B cell (primary cell): ENCODE measurements around the gene WRAP73. TPM values are rescaled to one million over a fixed set of nuclear protein-coding genes. Genes with fewer than 3 reads are reported as not detected.

ENCODE experiments used
- ATAC-seq: fragments of 200-7000 bp; cut with Tn5 transposase; one replicate; pipeline ENCODE4 v1.10.0; 2021; ENCODE audit warnings: low read depth, mild to moderate bottlenecking, moderate number of reproducible peaks, moderate library complexity
- CTCF ChIA-PET: fragments of 350-600 bp; sonication (Branson Sonifier 250); formaldehyde crosslinking; loops from one replicate; lab custom pipeline; 2021; ENCODE audit warnings: antibody characterized with exemption, inconsistent platforms; lab: Charles Lee
- POLR2A ChIA-PET: fragments of 350-600 bp; sonication (Branson Sonifier 250); formaldehyde crosslinking; loops from one replicate; lab custom pipeline; 2021; ENCODE audit warnings: antibody characterized with exemption; lab: Charles Lee
- DNase-seq: peaks from one replicate; pipeline ENCODE4 v3.0.0; 2013
- H2AFZ ChIP-seq: 2 replicates; pipeline ENCODE4 v1.6.1; 2012; ENCODE audit warnings: mild to moderate bottlenecking, low read depth, low read length; ENCODE audit not compliant: insufficient read depth, poor library complexity, severe bottlenecking
- H3K27ac ChIP-seq, 2 donors: 1 replicate in 1 of 2; 2 replicates in 1 of 2; pipeline ENCODE4 v1.5.1; 2012 to 2013; ENCODE audit warnings: low read length in 2 of 2, mild to moderate bottlenecking in 2 of 2, moderate library complexity in 1 of 2
- H3K27me3 ChIP-seq, 4 experiments: fragments of 200-600 bp in 1 of 4; sonication (generic) in 1 of 4; replicated peaks in 1 of 4; 1 replicate in 2 of 4; 2 replicates in 2 of 4; pipeline versions ENCODE4 v1.6.1 to v1.7.0; 2013 to 2016; ENCODE audit warnings: low read length in 3 of 4, mild to moderate bottlenecking in 2 of 4, mixed read lengths in 1 of 4, moderate library complexity in 1 of 4; ENCODE audit not compliant: insufficient read depth in 4 of 4, control insufficient read depth in 3 of 4; ENCODE audit errors: control extremely low read depth in 1 of 4
- H3K36me3 ChIP-seq, 2 experiments: replicated peaks in 1 of 2; 1 replicate in 1 of 2; 2 replicates in 1 of 2; pipeline versions ENCODE4 v1.6.1 to v1.7.1; 2013; ENCODE audit warnings: low read length in 1 of 2; ENCODE audit not compliant: insufficient read depth in 2 of 2, control insufficient read depth in 1 of 2; ENCODE audit errors: control extremely low read depth in 1 of 2, extremely low read depth in 1 of 2
- H3K4me1 ChIP-seq, 2 donors: fragments of 200-600 bp in 1 of 2; sonication (generic) in 1 of 2; 1 replicate in 1 of 2; 2 replicates in 1 of 2; pipeline versions ENCODE4 v1.5.1 to v1.6.1; 2013 to 2017; ENCODE audit warnings: low read length in 2 of 2; ENCODE audit not compliant: control insufficient read depth in 2 of 2, insufficient read depth in 2 of 2
- H3K4me2 ChIP-seq: replicated peaks from 2 replicates; pipeline ENCODE3; 2012; ENCODE audit warnings: mild to moderate bottlenecking, low read depth, low read length; ENCODE audit not compliant: poor library complexity, severe bottlenecking
- H3K4me3 ChIP-seq, 5 experiments: fragments of 200-600 bp in 1 of 5; sonication (generic) in 1 of 5; 1 replicate in 3 of 5; 2 replicates in 2 of 5; pipeline versions ENCODE4 v1.5.1 to v1.7.0; 2011 to 2016; ENCODE audit warnings: low read length in 4 of 5, mild to moderate bottlenecking in 4 of 5, low read depth in 2 of 5, control low read depth in 1 of 5, moderate library complexity in 1 of 5; ENCODE audit not compliant: insufficient read depth in 1 of 5; ENCODE audit errors: control extremely low read depth in 1 of 5, extremely low read depth in 1 of 5
- H3K79me2 ChIP-seq: fragments of 200-600 bp; sonication (generic); one replicate; pipeline ENCODE4 v1.6.0; 2016; ENCODE audit warnings: low read length; ENCODE audit not compliant: control insufficient read depth, insufficient read depth
- H3K9ac ChIP-seq: fragments of 200-600 bp; sonication (generic); 2 replicates; pipeline ENCODE4 v1.6.1; 2017; ENCODE audit warnings: mild to moderate bottlenecking, low read length, moderate library complexity
- H3K9me3 ChIP-seq, 3 donors: one replicate each; pipeline versions ENCODE4 v1.6.1 to v1.7.1; 2013; ENCODE audit warnings: low read length in 2 of 3; ENCODE audit not compliant: control insufficient read depth in 2 of 3, insufficient read depth in 1 of 3; ENCODE audit errors: control extremely low read depth in 1 of 3
- H4K20me1 ChIP-seq: 2 replicates; pipeline ENCODE4 v1.6.0; 2012; ENCODE audit warnings: mild to moderate bottlenecking, low read length; ENCODE audit not compliant: insufficient read depth, control insufficient read depth, poor library complexity, severe bottlenecking
- H3K27ac Mint-ChIP-seq: one replicate; pipeline ENCODE4 v1.8.0; 2021; ENCODE audit warnings: mixed read lengths
- H3K27me3 Mint-ChIP-seq: one replicate; pipeline ENCODE4 v1.8.0; 2021; ENCODE audit warnings: mixed read lengths
- H3K4me1 Mint-ChIP-seq: one replicate; pipeline ENCODE4 v1.8.0; 2021; ENCODE audit warnings: mixed read lengths
- H3K4me3 Mint-ChIP-seq: one replicate; pipeline ENCODE4 v1.8.0; 2021; ENCODE audit warnings: mixed read lengths
- H3K9me3 Mint-ChIP-seq: one replicate; pipeline ENCODE4 v1.8.0; 2022; ENCODE audit warnings: mixed read lengths; ENCODE audit not compliant: insufficient read depth
- EZH2 ChIP-seq: IDR thresholded peaks from 2 replicates; pipeline ENCODE4 v1.6.1; 2012; ENCODE audit warnings: borderline replicate concordance, low read depth, mild to moderate bottlenecking, moderate library complexity, low read length; ENCODE audit not compliant: insufficient read depth, poor library complexity, severe bottlenecking
- WGBS: methylation state at CpG from one replicate; pipeline ENCODE4 v1.1.5; 2013; ENCODE audit warnings: missing lambda C conversion rate; ENCODE audit not compliant: insufficient coverage; 5-methylcytosine and 5-hydroxymethylcytosine counted together
- intact Hi-C: fragments of 100-400 bp; cut with micrococcal nuclease; formaldehyde crosslinking; loops from one replicate; pipeline ENCODE4 v1.10.0; 2022
- polyA plus RNA-seq: library from polyadenylated mRNA; depleted of rRNA; stranded (reverse); fragments of >200 nt; gene quantifications from 2 replicates; pipeline ENCODE4 v1.2.3, GENCODE V29; 2012
- total RNA-seq, 2 donors: library from RNA; stranded (reverse); fragments of 120-200 nt in 1 of 2; gene quantifications; 1 replicate in 1 of 2; 2 replicates in 1 of 2; pipeline versions ENCODE4 v1.2.3 to v1.2.4, GENCODE V29; 2013 to 2022
- TF ChIP-seq, protein P1 (sequence below): fragments of 200-600 bp; IDR thresholded peaks from one replicate; pipeline ENCODE4 v1.8.0; 2022; ENCODE audit warnings: antibody characterized with exemption, mild to moderate bottlenecking

Gene WRAP73
- total and polyA plus RNA-seq, 2 donors (not counting 1 experiment from before 2014, with no cell fraction given) = 37.1 to 68.5 TPM

DNA sequence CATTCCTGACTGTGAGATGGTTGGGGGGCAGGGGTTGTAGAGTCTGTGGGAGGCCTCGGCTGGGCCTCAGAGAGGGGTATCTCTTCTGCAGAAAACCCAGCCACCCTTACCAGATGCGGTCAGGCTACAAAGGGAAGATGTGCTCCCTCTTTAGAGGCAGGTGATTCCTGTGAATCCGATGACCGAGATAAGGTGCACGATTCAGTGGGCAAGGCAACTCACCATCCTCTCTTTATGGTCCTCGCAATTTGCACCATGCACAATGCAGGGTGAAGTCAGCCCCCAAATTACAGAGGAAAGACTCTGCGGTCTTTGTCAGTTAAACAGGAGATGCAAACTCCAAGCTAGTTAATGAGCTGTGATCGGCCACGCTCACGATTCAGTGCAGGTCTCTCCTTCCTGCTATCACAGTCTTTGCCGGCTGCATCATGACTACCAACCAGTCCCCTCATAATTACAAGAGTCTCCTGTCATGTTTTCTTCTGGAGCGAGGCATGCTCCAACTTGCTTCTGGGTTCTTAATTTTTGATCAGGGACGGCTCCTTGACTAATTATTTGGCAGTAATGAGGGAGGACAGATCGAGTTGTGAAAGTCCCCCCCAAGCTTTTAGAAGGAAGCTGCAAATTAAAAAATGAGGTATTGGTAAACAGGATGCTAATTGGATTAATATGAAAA, 14.9 kb upstream of the WRAP73 start:
- POLR2A ChIA-PET = interaction anchor here (0.6 to 1.1 kb wide), 2 partner anchors 9 to 29 kb away, joined by 3 read pairs; no protein-coding TSS in a partner anchor
- H3K9me3 ChIP-seq = peaks cover 0 to 8% (median 0%) of the 10 kb centered on the region in 3 donors
- Mint-ChIP-seq H3K27me3 (peaks cover 3% of the 10 kb centered on the region), H3K27ac (peak overlapping the region; percentile 88), H3K4me1 (peaks cover 45% of the 10 kb centered on the region), H3K9me3 (no peaks in the 10 kb centered on the region), H3K4me3 (peak overlapping the region; percentile 74)
- CTCF ChIA-PET = interaction anchor here (1.0 to 3.5 kb wide), 6 partner anchors 9 to 60 kb away, joined by 3 to 22 read pairs (median 7); no protein-coding TSS in a partner anchor
- ATAC-seq = no peak
- no peak for DNase-seq
- H3K36me3 ChIP-seq = no peaks in the 10 kb centered on the region
- H4K20me1 ChIP-seq = no peaks in the 10 kb centered on the region
- intact Hi-C loops = no loop called here
- peak overlapping the region; percentile 24 to 79 for H3K27ac ChIP-seq
- H3K9ac ChIP-seq = peak overlapping the region; percentile 30
- H3K4me2 ChIP-seq = peak overlapping the region; percentile 78
- TF ChIP-seq, protein P1, sequence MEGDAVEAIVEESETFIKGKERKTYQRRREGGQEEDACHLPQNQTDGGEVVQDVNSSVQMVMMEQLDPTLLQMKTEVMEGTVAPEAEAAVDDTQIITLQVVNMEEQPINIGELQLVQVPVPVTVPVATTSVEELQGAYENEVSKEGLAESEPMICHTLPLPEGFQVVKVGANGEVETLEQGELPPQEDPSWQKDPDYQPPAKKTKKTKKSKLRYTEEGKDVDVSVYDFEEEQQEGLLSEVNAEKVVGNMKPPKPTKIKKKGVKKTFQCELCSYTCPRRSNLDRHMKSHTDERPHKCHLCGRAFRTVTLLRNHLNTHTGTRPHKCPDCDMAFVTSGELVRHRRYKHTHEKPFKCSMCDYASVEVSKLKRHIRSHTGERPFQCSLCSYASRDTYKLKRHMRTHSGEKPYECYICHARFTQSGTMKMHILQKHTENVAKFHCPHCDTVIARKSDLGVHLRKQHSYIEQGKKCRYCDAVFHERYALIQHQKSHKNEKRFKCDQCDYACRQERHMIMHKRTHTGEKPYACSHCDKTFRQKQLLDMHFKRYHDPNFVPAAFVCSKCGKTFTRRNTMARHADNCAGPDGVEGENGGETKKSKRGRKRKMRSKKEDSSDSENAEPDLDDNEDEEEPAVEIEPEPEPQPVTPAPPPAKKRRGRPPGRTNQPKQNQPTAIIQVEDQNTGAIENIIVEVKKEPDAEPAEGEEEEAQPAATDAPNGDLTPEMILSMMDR = no peak
- no peak for TF ChIP-seq EZH2
- peak overlapping the region; percentile 48 for H2AFZ ChIP-seq
- no peaks in the 10 kb centered on the region for H3K79me2 ChIP-seq
- H3K4me3 ChIP-seq = peak overlapping the region in 1 of 5 experiments; percentile 51
- peaks cover 0 to 10% (median 0%) of the 10 kb centered on the region in 4 experiments for H3K27me3 ChIP-seq
- peaks cover 47 to 52% of the 10 kb centered on the region in 2 donors for H3K4me1 ChIP-seq
- 55% methylated on average over 12 of the region's 14 CpGs for WGBS
